Measurements from ENCODE around the gene FDCSP. TPM values are rescaled to one million over a fixed set of nuclear protein-coding genes. Genes with fewer than 3 reads are reported as not detected.

The FDCSP gene
- total and polyA plus RNA-seq, 2 of the 8 experiments (the other 6 are each of a cell fraction or from before 2014, with no cell fraction given) = not detected

DNA sequence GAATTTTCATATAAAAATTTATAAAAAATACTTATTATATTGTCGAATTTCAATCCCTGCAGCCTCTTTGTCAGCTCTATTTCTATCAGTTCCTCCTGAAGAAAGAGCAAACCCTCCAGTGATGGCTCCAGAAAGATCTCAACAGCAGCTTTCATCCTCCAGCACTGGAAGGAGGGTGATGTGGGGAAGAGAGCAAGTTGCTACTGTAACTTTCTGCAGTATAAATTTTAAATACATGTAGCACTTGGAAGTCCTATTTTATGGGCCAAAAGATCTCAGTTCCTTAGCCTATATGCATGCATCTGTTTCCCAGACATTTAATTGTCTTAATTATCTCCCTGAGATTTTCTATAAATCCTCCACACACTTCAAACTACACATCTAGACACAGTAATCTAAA is 44.1 kb upstream of the FDCSP start:
- no peak overlapping the region for H2AK5ac ChIP-seq (ENCODE audit: low read depth, low read length)
- ChIA-PET CTCF (ENCODE audit: partially characterized antibody) (interaction anchor here (0.8 to 2.4 kb wide), 6 partner anchors 16 to 1954 kb away, joined by 3 to 12 read pairs (median 4); no protein-coding TSS in a partner anchor), POLR2A (ENCODE audit: partially characterized antibody) (no interaction called here)
- no peak overlapping the region for H2BK15ac ChIP-seq (ENCODE audit: low read length)
- no peaks in the 10 kb centered on the region for H3K79me1 ChIP-seq (ENCODE audit: low read depth, low read length)
- no peaks in the 10 kb centered on the region for H3K27me3 ChIP-seq (replicated peaks in 1 of 4; ENCODE audit: control insufficient read depth in 3 of 4, extremely low read depth in 1 of 4, insufficient read depth in 3 of 4, low read length in 3 of 4)
- no peak for FAIRE-seq
- no peak overlapping the region for H3K4me2 ChIP-seq (ENCODE audit: insufficient read depth in 1 of 2, low read depth in 2 of 2, low read length in 2 of 2)
- no peak overlapping the region for H3K27ac ChIP-seq (ENCODE audit: low read depth, low read length)
- H2BK120ac ChIP-seq (replicated peaks; ENCODE audit: low read depth, low read length) = no peak overlapping the region
- no peak overlapping the region for H3K56ac ChIP-seq (replicated peaks; ENCODE audit: insufficient read length, low read depth, low read length)
- no peak for DNase-seq (ENCODE audit: low read depth in 1 of 2, low spot score in 2 of 2)
- H3K18ac ChIP-seq (ENCODE audit: extremely low read depth, low read length) = no peak overlapping the region
- no peak overlapping the region for H3K9ac ChIP-seq (replicated peaks in 1 of 4; ENCODE audit: extremely low read depth in 1 of 4, low read depth in 3 of 4, low read length in 3 of 4)
- no peaks in the 10 kb centered on the region for H3K4me1 ChIP-seq (replicated peaks in 1 of 4; ENCODE audit: control insufficient read depth in 3 of 4, insufficient read depth in 4 of 4, low read length in 3 of 4)
- H3K9me3 ChIP-seq (ENCODE audit: insufficient read depth in 2 of 2, low read depth in 1 of 2, low read length in 1 of 2) = no peaks in the 10 kb centered on the region
- H4K8ac ChIP-seq (ENCODE audit: extremely low read depth, insufficient read depth, low read length) = no peak overlapping the region
- peaks cover 4% of the 10 kb centered on the region; the same call in 1 of the 2 replicates for H3K23me2 ChIP-seq (ENCODE audit: low read depth, low read length)
- H4K5ac ChIP-seq (ENCODE audit: insufficient read length, low read depth, low read length) = no peak overlapping the region
- H2BK20ac ChIP-seq (ENCODE audit: low read length) = no peak overlapping the region
- no peak overlapping the region for H2BK12ac ChIP-seq (ENCODE audit: low read depth, low read length)
- H4K91ac ChIP-seq (replicated peaks; ENCODE audit: insufficient read length, low read length) = no peak overlapping the region
- H3K4ac ChIP-seq (replicated peaks; ENCODE audit: insufficient read length, low read depth, low read length) = no peak overlapping the region
- H3K14ac ChIP-seq (ENCODE audit: insufficient read length) = no peak overlapping the region
- no peak overlapping the region for H3K23ac ChIP-seq (ENCODE audit: insufficient read length)
- H3K4me3 ChIP-seq (ENCODE audit: extremely low read depth in 1 of 4, insufficient read depth in 2 of 4, low read depth in 3 of 4, low read length in 4 of 4) = no peak overlapping the region
- no peak overlapping the region for H2BK5ac ChIP-seq (ENCODE audit: low read depth, low read length)
- H3K79me2 ChIP-seq (ENCODE audit: control insufficient read depth in 1 of 2, insufficient read depth in 2 of 2, low read length in 2 of 2) = no peaks in the 10 kb centered on the region
- 60% methylated on average over 1 of the region's 1 CpG; no CpG with 5 or more reads in 1 of the 2 experiments for WGBS, 2 experiments (ENCODE audit: extremely low coverage in 1 of 2, insufficient coverage in 1 of 2, insufficient read length in 1 of 2, insufficient replicate concordance in 2 of 2, low coverage in 1 of 2, low lambda C conversion rate in 2 of 2, missing lambda C conversion rate in 1 of 2)
- no peaks in the 10 kb centered on the region for H3K36me3 ChIP-seq (ENCODE audit: control insufficient read depth in 2 of 4, insufficient read depth in 4 of 4, low read length in 3 of 4)
- H2AFZ ChIP-seq (ENCODE audit: low read length) = no peak overlapping the region
- H4K20me1 ChIP-seq (replicated peaks in 1 of 2; ENCODE audit: control insufficient read depth in 1 of 2, insufficient read depth in 2 of 2, low read length in 2 of 2) = no peaks in the 10 kb centered on the region
- TF ChIP-seq SUZ12 (IDR thresholded peaks at IDR 0.05; ENCODE audit: low read length) (no peak), YY1 (IDR thresholded peaks at IDR 0.05; ENCODE audit: low read depth, low read length) (no peak), CEBPB (IDR thresholded peaks at IDR 0.05; ENCODE audit: low read depth, low read length) (no peak), KDM1A (IDR thresholded peaks at IDR 0.05; ENCODE audit: borderline replicate concordance, low read length) (no peak), RAD21 (IDR thresholded peaks at IDR 0.05 in 1 of 2, conservative IDR thresholded peaks at IDR 0.05 in 1 of 2; ENCODE audit: low read depth in 2 of 2, low read length in 2 of 2) (no peak), EZH2 (IDR thresholded peaks at IDR 0.05; ENCODE audit: low read depth, low read length, severe bottlenecking) (no peak), EGR1 (IDR thresholded peaks at IDR 0.05; ENCODE audit: borderline replicate concordance, low read depth, low read length) (no peak), POLR2A (IDR thresholded peaks at IDR 0.05; ENCODE audit: control extremely low read depth in 1 of 2, low read depth in 2 of 2, low read length in 2 of 2) (no peak), HDAC2 (IDR thresholded peaks at IDR 0.05; ENCODE audit: borderline replicate concordance in 1 of 2, low read depth in 2 of 2, low read length in 2 of 2) (no peak), TCF12 (IDR thresholded peaks at IDR 0.05; ENCODE audit: low read depth, low read length) (no peak)
- TF ChIP-seq, protein P1, sequence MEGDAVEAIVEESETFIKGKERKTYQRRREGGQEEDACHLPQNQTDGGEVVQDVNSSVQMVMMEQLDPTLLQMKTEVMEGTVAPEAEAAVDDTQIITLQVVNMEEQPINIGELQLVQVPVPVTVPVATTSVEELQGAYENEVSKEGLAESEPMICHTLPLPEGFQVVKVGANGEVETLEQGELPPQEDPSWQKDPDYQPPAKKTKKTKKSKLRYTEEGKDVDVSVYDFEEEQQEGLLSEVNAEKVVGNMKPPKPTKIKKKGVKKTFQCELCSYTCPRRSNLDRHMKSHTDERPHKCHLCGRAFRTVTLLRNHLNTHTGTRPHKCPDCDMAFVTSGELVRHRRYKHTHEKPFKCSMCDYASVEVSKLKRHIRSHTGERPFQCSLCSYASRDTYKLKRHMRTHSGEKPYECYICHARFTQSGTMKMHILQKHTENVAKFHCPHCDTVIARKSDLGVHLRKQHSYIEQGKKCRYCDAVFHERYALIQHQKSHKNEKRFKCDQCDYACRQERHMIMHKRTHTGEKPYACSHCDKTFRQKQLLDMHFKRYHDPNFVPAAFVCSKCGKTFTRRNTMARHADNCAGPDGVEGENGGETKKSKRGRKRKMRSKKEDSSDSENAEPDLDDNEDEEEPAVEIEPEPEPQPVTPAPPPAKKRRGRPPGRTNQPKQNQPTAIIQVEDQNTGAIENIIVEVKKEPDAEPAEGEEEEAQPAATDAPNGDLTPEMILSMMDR (IDR thresholded peaks at IDR 0.05; ENCODE audit: control extremely low read depth in 1 of 3, insufficient read depth in 1 of 3, low read depth in 1 of 3, low read length in 3 of 3) = no peak
- TF ChIP-seq, protein P2, sequence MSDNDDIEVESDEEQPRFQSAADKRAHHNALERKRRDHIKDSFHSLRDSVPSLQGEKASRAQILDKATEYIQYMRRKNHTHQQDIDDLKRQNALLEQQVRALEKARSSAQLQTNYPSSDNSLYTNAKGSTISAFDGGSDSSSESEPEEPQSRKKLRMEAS (IDR thresholded peaks at IDR 0.05) = no peak
